Measurements from ENCODE around the gene FOSL1. TPM values are rescaled to one million over a fixed set of nuclear protein-coding genes. Genes with fewer than 3 reads are reported as not detected.
A peak's percentile ranks its signal among the peaks of the same experiment; 100 is the strongest.

FOSL1 gene
- total RNA-seq, 6 donors from 2014 or later, result 1.8 to 16.9 (median 8.2) TPM

GRCh38 chr11:65880844-65881421 lies 19.3 kb downstream of the FOSL1 start:
- ATAC-seq (ENCODE audit: low FRiP score in 2 of 2) (no peak), DNase-seq (no peak)

GRCh38 chr11:65880027-65880426 lies 20.2 kb downstream of the FOSL1 start:
- H3K27ac ChIP-seq, result peak overlapping the region in 1 of 4 donors; percentile 12
- WGBS, 2 donors, result 55 to 81% methylated on average over 5 to 7 of the region's 7 CpGs
- H3K4me3 ChIP-seq, result peak overlapping the region in 2 of 4 donors; percentile 11 to 29

More at GRCh38 chr11:65880844-65881421, 19.3 kb downstream of the FOSL1 start:
- no peak for TF ChIP-seq POLR2A (IDR thresholded peaks at IDR 0.05)
- TF ChIP-seq EP300 (IDR thresholded peaks at IDR 0.05), result no peak
- TF ChIP-seq CTCF (IDR thresholded peaks at IDR 0.05), result no peak
- TF ChIP-seq POLR2AphosphoS5 (IDR thresholded peaks at IDR 0.05), result no peak
- H3K4me1 ChIP-seq, result peaks cover 0 to 11% (median 8%) of the 10 kb centered on the region in 4 donors
- peaks cover 6 to 39% (median 30%) of the 10 kb centered on the region in 4 donors for H3K36me3 ChIP-seq
- WGBS, 2 donors, result 50 to 94% methylated on average over 3 to 6 of the region's 7 CpGs
- H3K9me3 ChIP-seq, result no peaks in the 10 kb centered on the region
- H3K27me3 ChIP-seq, result no peaks in the 10 kb centered on the region
- H3K27ac ChIP-seq, result peak overlapping the region in 2 of 4 donors; percentile 12 to 35
- peak overlapping the region in 1 of 4 donors; percentile 13 for H3K4me3 ChIP-seq

GRCh38 chr11:65879617-65880016 lies 20.6 kb downstream of the FOSL1 start, which contains the start of gene CTSW:
Gene CTSW (plus strand): TSS chr11:65879837. CDS start chr11:65879855, 18 bp downstream.
- TF ChIP-seq CTCF (IDR thresholded peaks at IDR 0.05) (no peak), POLR2AphosphoS5 (IDR thresholded peaks at IDR 0.05) (no peak), EP300 (IDR thresholded peaks at IDR 0.05) (no peak), POLR2A (IDR thresholded peaks at IDR 0.05) (no peak)
- Histone ChIP-seq H3K9me3 (no peaks in the 10 kb centered on the region), H3K4me3 (peak within 1 kb of the TSS in 2 of 4 donors; percentile 11 to 29), H3K36me3 (peaks cover 6 to 26% (median 22%) of the 10 kb centered on the region in 4 donors), H3K4me1 (peaks cover 0 to 3% (median 3%) of the 10 kb centered on the region in 4 donors), H3K27me3 (no peaks in the 10 kb centered on the region), H3K27ac (peak within 1 kb of the TSS in 2 of 4 donors; percentile 12 to 35)
- DNase-seq (no peak), ATAC-seq (ENCODE audit: low FRiP score in 2 of 2) (peak; percentile 36 to 37)
- 28 to 38% methylated on average over 6 to 7 of the region's 7 CpGs for whole genome bisulfite sequencing, 2 donors

More at GRCh38 chr11:65880027-65880426, 20.2 kb downstream of the FOSL1 start:
- no peaks in the 10 kb centered on the region for H3K27me3 ChIP-seq
- TF ChIP-seq POLR2AphosphoS5 (IDR thresholded peaks at IDR 0.05), result no peak
- TF ChIP-seq EP300 (IDR thresholded peaks at IDR 0.05), result no peak
- no peak for TF ChIP-seq CTCF (IDR thresholded peaks at IDR 0.05)
- H3K9me3 ChIP-seq, result no peaks in the 10 kb centered on the region
- H3K36me3 ChIP-seq, result peaks cover 6 to 30% (median 22%) of the 10 kb centered on the region in 4 donors
- peaks cover 0 to 7% (median 6%) of the 10 kb centered on the region in 4 donors for H3K4me1 ChIP-seq
- no peak for DNase-seq
- no peak for ATAC-seq (ENCODE audit: low FRiP score in 2 of 2)

GRCh38 chr11:65873318-65874156 lies 26.7 kb downstream of the FOSL1 start:
- WGBS, 2 donors, result 9 to 17% methylated on average over 25 to 39 of the region's 54 CpGs
- H3K9me3 ChIP-seq, result no peaks in the 10 kb centered on the region
- peak overlapping the region; percentile 56 to 65 (median 62) for H3K4me3 ChIP-seq
- H3K4me1 ChIP-seq, result peaks cover 17 to 36% (median 29%) of the 10 kb centered on the region in 4 donors
- peak in 1 of 6 experiments; percentile 41 for TF ChIP-seq CTCF (IDR thresholded peaks at IDR 0.05)
- peak in 2 of 4 donors; percentile 78 to 87 for TF ChIP-seq POLR2A (IDR thresholded peaks at IDR 0.05)
- peak in 2 of 4 donors; percentile 54 to 81 for TF ChIP-seq EP300 (IDR thresholded peaks at IDR 0.05)
- peak; percentile 96 to 97 for TF ChIP-seq POLR2AphosphoS5 (IDR thresholded peaks at IDR 0.05)
- ATAC-seq (ENCODE audit: low FRiP score in 2 of 2), result peak; percentile 97
- peak overlapping the region; percentile 86 to 96 (median 94) for H3K27ac ChIP-seq
- peak; percentile 98 to 99 for DNase-seq
- H3K36me3 ChIP-seq, result peaks cover 0 to 22% (median 2%) of the 10 kb centered on the region in 4 donors
- H3K27me3 ChIP-seq, result no peaks in the 10 kb centered on the region

All from upper lobe of left lung (tissue), 6 donors.